SK-N-MC (cell line): ENCODE results near the gene KLHDC4.

Experiments
- DNase-seq: peaks from one replicate; pipeline ENCODE4 v3.0.0-alpha.2; 2011; ENCODE audit warnings: low read depth, low spot score
- H3K27ac ChIP-seq: fragments of 200-600 bp; sonication (generic); 2 replicates; pipeline ENCODE4 v1.5.1; 2016; ENCODE audit warnings: mixed run types
- H3K36me3 ChIP-seq: fragments of 200-600 bp; sonication (generic); 2 replicates; pipeline ENCODE4 v1.6.1; 2017; ENCODE audit warnings: antibody characterized with exemption, low read length, mixed read lengths; ENCODE audit not compliant: insufficient read depth
- H3K4me3 ChIP-seq: fragments of 200-600 bp; sonication (generic); 2 replicates; pipeline ENCODE4 v1.5.1; 2016
- H3K9ac ChIP-seq: fragments of 200-600 bp; sonication (generic); 2 replicates; pipeline ENCODE4 v1.8.0; 2017; ENCODE audit warnings: mixed run types, mixed read lengths; ENCODE audit not compliant: insufficient read length
- H3K9me3 ChIP-seq: fragments of 200-600 bp; sonication (generic); 2 replicates; pipeline ENCODE4 v1.6.1; 2017; ENCODE audit warnings: low read depth, mild to moderate bottlenecking, antibody characterized with exemption, low read length, moderate library complexity, mixed read lengths
- EZH2 ChIP-seq: fragments of 200-600 bp; sonication (generic); IDR thresholded peaks from one replicate; pipeline ENCODE4 v1.6.1; 2017; ENCODE audit warnings: antibody characterized with exemption
- FOXP2 ChIP-seq: optimal IDR thresholded peaks from 2 replicates; pipeline ENCODE3; 2011; ENCODE audit warnings: mild to moderate bottlenecking, moderate library complexity; ENCODE audit not compliant: insufficient read depth; ENCODE audit errors: extremely low read length, control extremely low read depth
- POLR2AphosphoS5 ChIP-seq: IDR thresholded peaks from 2 replicates; pipeline ENCODE4 v1.6.1; 2012; ENCODE audit warnings: mild to moderate bottlenecking, low read depth, low read length, borderline replicate concordance

KLHDC4 gene

DNA sequence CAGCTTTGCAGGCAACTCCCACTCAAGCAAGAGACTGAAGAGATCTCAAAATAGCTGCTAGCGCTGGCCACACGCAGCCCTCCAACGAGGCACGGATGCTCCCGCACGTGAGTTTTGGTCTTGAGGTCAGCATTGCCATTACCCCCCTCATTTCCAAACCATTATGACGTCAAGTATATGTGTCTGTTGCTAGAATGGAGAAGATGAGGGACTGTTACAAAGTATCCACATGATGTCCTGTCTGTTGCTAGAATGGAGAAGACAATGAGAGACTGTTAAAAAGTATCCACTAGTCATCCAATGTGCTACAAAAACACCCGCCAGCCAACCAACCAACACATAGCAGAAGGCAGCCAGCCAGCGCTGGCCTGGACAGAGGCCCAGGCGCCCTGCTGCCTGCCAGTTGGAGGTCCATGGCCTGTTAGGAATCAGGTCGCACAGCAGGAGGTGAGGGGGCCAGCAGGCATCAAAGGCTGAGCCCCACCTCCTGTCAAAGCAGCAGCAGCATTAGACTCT, 24.8 kb downstream of the KLHDC4 start:
- H3K27ac ChIP-seq = no peak overlapping the region
- no peak for DNase-seq
- no peak overlapping the region for H3K9ac ChIP-seq
- H3K36me3 ChIP-seq = no peaks in the 10 kb centered on the region; the same call in 1 of the 2 replicates
- no peak for TF ChIP-seq EZH2
- no peak for TF ChIP-seq FOXP2
- no peak for TF ChIP-seq POLR2AphosphoS5
- no peaks in the 10 kb centered on the region for H3K9me3 ChIP-seq
- H3K4me3 ChIP-seq = no peak overlapping the region

DNA sequence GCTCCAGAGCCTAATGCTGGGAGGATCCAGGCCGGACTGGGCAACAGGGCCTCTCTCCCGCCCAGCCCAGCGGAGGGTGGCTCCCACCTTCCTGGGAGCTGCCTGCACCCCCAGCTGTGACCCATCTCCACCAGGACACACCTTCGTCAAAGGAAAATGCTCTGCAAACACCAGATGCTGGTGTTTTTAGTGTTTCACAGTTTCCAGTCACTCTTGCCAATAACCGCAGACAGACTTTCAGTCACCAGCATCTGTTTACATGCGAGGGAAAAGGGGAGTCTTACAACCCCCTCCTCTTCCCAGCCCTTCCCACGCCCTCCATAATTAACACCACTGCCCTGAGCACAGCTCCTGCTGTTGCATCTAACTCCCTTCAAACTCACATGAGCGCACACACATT, 25.3 kb downstream of the KLHDC4 start:
- no peak for DNase-seq
- TF ChIP-seq FOXP2 (no peak), EZH2 (no peak), POLR2AphosphoS5 (no peak)
- no peak overlapping the region for H3K27ac ChIP-seq
- no peak overlapping the region for H3K9ac ChIP-seq
- H3K36me3 ChIP-seq = no peaks in the 10 kb centered on the region; the same call in 1 of the 2 replicates
- H3K9me3 ChIP-seq = no peaks in the 10 kb centered on the region
- no peak overlapping the region for H3K4me3 ChIP-seq

DNA sequence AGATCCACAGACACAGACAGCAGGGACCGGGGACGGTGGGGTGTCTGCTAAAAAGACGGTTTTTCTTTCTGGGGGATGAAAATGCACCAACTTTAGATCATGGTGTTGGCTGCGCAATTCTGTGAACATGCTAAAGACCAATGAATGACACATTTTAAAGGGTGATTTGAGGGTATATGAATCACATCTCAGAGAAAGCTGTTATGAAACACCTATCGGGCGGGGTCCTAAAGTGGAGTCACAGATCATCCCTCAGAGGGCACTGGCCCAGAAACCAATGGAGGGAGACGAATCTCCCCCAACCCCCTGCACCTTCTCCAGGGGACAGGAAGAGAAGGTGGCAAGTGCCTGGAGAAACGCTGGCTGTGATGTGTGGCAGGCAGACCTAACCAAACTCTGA, 26.0 kb downstream of the KLHDC4 start:
- DNase-seq = no peak
- H3K9ac ChIP-seq = no peak overlapping the region
- TF ChIP-seq FOXP2 (no peak), EZH2 (no peak), POLR2AphosphoS5 (no peak)
- no peaks in the 10 kb centered on the region for H3K9me3 ChIP-seq
- no peaks in the 10 kb centered on the region; the same call in 1 of the 2 replicates for H3K36me3 ChIP-seq
- no peak overlapping the region for H3K27ac ChIP-seq
- no peak overlapping the region for H3K4me3 ChIP-seq

DNA sequence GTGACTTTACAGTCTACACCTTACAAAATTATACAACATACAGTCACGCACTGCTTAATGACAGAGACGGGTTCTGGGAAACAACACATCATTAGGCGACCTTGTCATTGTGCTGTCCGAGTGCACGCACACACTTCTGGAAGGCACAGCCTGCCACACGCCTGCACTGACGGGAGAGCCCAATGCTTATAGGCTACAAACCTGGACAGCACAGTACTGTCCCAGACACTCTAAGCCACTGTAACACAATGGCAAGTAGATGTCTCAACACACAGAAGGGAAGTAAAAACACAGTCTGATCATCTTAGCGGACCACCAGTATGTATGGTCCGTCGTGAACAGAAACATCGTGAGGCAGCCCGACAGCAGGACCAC, 29.8 kb downstream of the KLHDC4 start:
- H3K27ac ChIP-seq = no peak overlapping the region
- H3K9ac ChIP-seq = no peak overlapping the region
- TF ChIP-seq EZH2 (no peak), POLR2AphosphoS5 (no peak), FOXP2 (no peak)
- no peak for DNase-seq
- H3K9me3 ChIP-seq = no peaks in the 10 kb centered on the region
- no peaks in the 10 kb centered on the region; the same call in 1 of the 2 replicates for H3K36me3 ChIP-seq
- H3K4me3 ChIP-seq = no peak overlapping the region

DNA sequence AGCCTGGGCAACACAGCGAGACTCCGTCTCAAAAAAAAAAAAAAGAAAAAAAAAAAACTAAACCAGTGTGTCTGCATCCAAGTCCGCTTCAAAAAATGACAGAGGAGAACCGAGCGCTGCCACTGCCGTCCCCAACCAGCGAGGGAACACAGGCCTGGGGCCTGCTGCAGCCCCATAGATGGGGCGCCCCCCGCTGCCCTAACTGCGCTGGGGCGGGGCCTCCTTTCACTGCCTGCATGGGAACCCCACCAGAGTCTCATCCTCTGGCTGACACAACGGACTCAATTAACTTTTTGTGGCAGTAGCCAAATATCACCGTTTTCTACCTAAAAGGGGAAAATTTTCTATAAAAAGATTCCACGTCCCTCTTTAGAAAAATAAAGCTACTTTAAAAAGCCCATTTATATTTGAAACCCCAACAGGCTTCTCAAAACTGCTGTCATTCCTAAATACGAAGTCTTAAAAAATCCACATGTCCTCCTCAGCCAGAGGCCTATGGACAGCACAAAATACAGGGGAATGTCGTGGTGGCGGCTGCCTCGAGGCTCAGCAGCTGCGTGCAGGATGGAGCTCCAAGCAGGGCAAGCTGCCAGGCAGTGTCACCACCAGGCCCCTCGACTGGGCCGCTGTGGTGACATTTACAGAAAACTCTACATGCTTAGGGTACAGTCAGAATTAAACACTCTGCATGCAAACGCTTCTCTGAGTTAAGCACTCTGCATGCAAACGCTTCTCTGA, 30.3 kb downstream of the KLHDC4 start:
- DNase-seq = no peak
- Histone ChIP-seq H3K36me3 (no peaks in the 10 kb centered on the region), H3K27ac (no peak overlapping the region), H3K9me3 (no peaks in the 10 kb centered on the region), H3K4me3 (no peak overlapping the region), H3K9ac (no peak overlapping the region)
- no peak for TF ChIP-seq FOXP2
- TF ChIP-seq POLR2AphosphoS5 = no peak
- no peak for TF ChIP-seq EZH2

DNA sequence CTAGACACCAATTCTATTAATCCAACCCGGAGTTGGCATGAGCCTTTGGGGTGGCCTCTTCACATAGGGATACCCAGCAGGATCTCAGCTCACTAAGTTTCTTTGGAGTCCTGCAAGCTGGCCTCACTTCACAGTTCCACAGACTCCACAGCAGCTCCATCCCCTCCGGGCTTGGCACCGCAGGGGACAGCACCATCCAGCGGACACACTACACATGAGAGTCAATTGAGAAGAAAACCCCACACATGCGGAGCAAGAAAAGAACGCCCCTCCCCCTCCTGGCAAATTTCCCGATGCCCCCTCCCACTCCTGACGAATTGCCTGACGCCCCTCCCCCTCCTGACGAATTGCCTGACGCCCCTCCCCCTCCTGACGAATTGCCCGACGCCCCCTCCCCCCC, 31.1 kb downstream of the KLHDC4 start:
- H3K9ac ChIP-seq = no peak overlapping the region
- TF ChIP-seq POLR2AphosphoS5 (no peak), FOXP2 (no peak)
- no peak overlapping the region for H3K4me3 ChIP-seq
- no peak overlapping the region for H3K27ac ChIP-seq
- DNase-seq = no peak
- H3K36me3 ChIP-seq = no peaks in the 10 kb centered on the region
- no peaks in the 10 kb centered on the region for H3K9me3 ChIP-seq

DNA sequence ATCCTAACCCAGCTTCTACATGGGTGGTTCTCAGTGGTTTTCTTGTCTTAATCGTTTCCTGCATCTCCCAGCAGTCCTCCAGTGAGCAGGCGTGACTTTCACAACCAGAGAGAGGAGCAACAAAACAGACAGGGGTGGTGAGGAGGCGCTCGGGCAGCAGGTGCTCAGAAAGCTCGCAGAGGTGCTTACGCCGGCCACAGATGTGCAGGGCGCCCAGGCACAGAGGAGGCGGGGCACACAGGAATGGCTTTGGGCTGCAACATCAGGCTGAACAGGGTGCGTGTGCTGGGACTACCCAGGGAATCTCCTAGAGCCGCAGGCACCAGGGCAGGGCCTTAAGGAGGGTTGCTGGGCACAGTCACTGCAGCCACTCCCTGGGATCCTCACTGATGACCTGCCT, 32.6 kb downstream of the KLHDC4 start:
- TF ChIP-seq POLR2AphosphoS5 (no peak), FOXP2 (no peak), EZH2 (no peak)
- no peak for DNase-seq
- Histone ChIP-seq H3K9me3 (no peaks in the 10 kb centered on the region), H3K36me3 (peaks cover 4% of the 10 kb centered on the region; the same call in 1 of the 2 replicates), H3K9ac (no peak overlapping the region), H3K4me3 (no peak overlapping the region), H3K27ac (no peak overlapping the region)

DNA sequence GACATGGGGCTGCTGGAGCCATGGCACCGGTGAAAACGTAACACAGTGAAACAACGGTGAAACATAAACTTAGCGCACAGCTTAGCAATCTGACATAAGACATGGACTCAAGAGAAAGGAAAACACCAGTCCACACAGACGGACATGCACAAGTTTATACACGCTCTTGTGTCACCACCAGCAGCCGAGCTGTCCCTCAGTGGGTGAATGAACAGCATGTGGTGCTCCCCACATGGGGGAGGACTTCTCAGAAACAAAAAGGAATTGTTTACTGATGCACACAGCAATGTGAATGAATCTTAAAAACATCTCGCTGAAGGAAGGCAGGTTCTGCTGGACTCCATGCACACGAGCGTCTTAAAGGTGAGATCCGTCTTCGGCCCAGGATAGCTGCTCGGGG, 34.2 kb downstream of the KLHDC4 start:
- no peak for DNase-seq
- H3K27ac ChIP-seq = no peak overlapping the region
- H3K4me3 ChIP-seq = no peak overlapping the region
- no peaks in the 10 kb centered on the region for H3K9me3 ChIP-seq
- H3K36me3 ChIP-seq = peaks cover 4% of the 10 kb centered on the region; the same call in 1 of the 2 replicates
- no peak overlapping the region for H3K9ac ChIP-seq
- TF ChIP-seq EZH2 = no peak
- no peak for TF ChIP-seq FOXP2
- TF ChIP-seq POLR2AphosphoS5 = no peak

DNA sequence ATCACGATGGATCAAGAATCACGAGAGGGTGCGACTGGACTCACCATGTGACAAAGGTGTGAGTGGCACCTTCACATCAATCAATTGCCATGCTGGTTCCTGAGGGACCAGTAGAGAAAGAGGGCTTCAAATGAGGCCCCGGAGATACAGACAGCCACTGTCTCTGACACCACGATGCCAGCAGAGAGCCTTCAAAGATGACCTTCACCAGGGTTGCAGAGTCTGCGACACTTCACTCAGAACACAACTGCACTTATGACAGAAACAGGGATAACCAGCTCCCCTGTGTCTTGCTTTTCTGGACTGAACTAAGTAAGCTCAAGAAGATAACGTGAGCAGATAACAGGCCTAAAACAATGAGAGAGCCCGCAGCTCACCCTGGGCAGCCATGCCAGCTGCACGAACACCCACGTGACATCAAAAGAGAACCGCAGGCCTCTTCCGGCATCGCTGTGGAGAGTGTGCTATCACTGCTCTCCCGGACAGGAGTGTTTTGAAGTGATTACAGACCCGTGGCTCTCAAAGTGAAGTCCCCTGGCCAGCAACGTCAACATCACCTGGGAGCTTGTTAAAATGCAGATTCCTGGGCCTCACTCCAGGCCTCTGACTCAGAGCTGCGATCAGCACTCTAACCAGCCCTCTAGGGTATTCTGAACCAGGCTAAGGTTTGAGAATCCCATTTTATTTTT, 36.4 kb downstream of the KLHDC4 start:
- no peak overlapping the region for H3K27ac ChIP-seq
- H3K9me3 ChIP-seq = no peaks in the 10 kb centered on the region
- TF ChIP-seq EZH2 (no peak), FOXP2 (no peak), POLR2AphosphoS5 (no peak)
- no peak overlapping the region for H3K9ac ChIP-seq
- DNase-seq = no peak
- no peak overlapping the region for H3K4me3 ChIP-seq
- peaks cover 4% of the 10 kb centered on the region; the same call in 1 of the 2 replicates for H3K36me3 ChIP-seq
